SU-DHL-6 (cell line): ENCODE data around the gene UNC13B.

Experiments
- H2AFZ ChIP-seq: fragments of 200-600 bp; sonication (generic); 2 replicates; pipeline ENCODE4 v1.6.1; 2014; ENCODE audit warnings: low read depth, mild to moderate bottlenecking, moderate library complexity, mixed read lengths, antibody characterized with exemption, low read length; ENCODE audit not compliant: severe bottlenecking
- H3F3A ChIP-seq: fragments of 200-600 bp; shearing (Covaris generic); 2 replicates; pipeline ENCODE4 v1.6.0; 2016; ENCODE audit warnings: antibody characterized with exemption, mild to moderate bottlenecking; ENCODE audit not compliant: insufficient read depth
- H3K27ac ChIP-seq: fragments of 200-600 bp; sonication (generic); 2 replicates; pipeline ENCODE4 v1.5.1; 2016; ENCODE audit warnings: low read depth, mild to moderate bottlenecking, low read length, moderate library complexity, mixed read lengths
- H3K27me3 ChIP-seq: fragments of 200-600 bp; sonication (generic), shearing (Covaris generic); 2 replicates; pipeline ENCODE4 v1.6.0; 2014; ENCODE audit warnings: mild to moderate bottlenecking, low read length
- H3K36me3 ChIP-seq: fragments of 200-600 bp; sonication (generic); 2 replicates; pipeline ENCODE4 v1.6.1; 2014; ENCODE audit warnings: mild to moderate bottlenecking, low read length, mixed read lengths
- H3K4me2 ChIP-seq: fragments of 300-600, 200-600 bp; shearing (Covaris generic), sonication (generic); 2 replicates; pipeline ENCODE4 v1.6.0; 2014; ENCODE audit warnings: low read length, low read depth, mild to moderate bottlenecking; ENCODE audit not compliant: poor library complexity, severe bottlenecking
- H3K4me3 ChIP-seq: fragments of 200-600 bp; sonication (generic); 2 replicates; pipeline ENCODE4 v1.5.1; 2014; ENCODE audit warnings: antibody characterized with exemption, low read length, mild to moderate bottlenecking, mixed read lengths; ENCODE audit not compliant: insufficient read depth, poor library complexity, severe bottlenecking
- H3K79me2 ChIP-seq: fragments of 200-600 bp; sonication (generic); 2 replicates; pipeline ENCODE4 v1.6.1; 2014; ENCODE audit warnings: mild to moderate bottlenecking, low read length, moderate library complexity; ENCODE audit not compliant: insufficient read depth
- H3K9ac ChIP-seq: fragments of 200-600 bp; sonication (generic); 2 replicates; pipeline ENCODE4 v1.7.0; 2014; ENCODE audit warnings: mild to moderate bottlenecking, low read length
- H3K9me2 ChIP-seq: fragments of 200-600 bp; sonication (generic); replicated peaks from 2 replicates; pipeline ENCODE4 v1.6.1; 2014; ENCODE audit warnings: low read length; ENCODE audit not compliant: insufficient read depth
- H3K9me3 ChIP-seq: fragments of 200-600 bp; sonication (generic); 2 replicates; pipeline ENCODE4 v1.6.1; 2014; ENCODE audit warnings: low read length, mixed read lengths; ENCODE audit not compliant: insufficient read depth
- H4K20me1 ChIP-seq: fragments of 200-600 bp; sonication (generic); 2 replicates; pipeline ENCODE4 v1.6.1; 2014; ENCODE audit warnings: low read depth, mild to moderate bottlenecking, antibody characterized with exemption, low read length, moderate library complexity, mixed read lengths
- EZH2phosphoT487 ChIP-seq: fragments of 200-600 bp; sonication (generic), shearing (Covaris generic); conservative IDR thresholded peaks from 2 replicates; pipeline ENCODE4 v1.6.1; 2018; ENCODE audit warnings: mild to moderate bottlenecking, antibody characterized with exemption, low read length, moderate library complexity, mixed read lengths
- TF ChIP-seq, protein P1 (sequence below): fragments of 200-600 bp; sonication (generic); IDR thresholded peaks from one replicate; pipeline ENCODE4 v1.5.1; 2017; ENCODE audit warnings: antibody characterized with exemption, mild to moderate bottlenecking, low read length, moderate library complexity; ENCODE audit not compliant: insufficient read depth, poor library complexity, severe bottlenecking

The UNC13B gene

GRCh38 chr9:35446012-35446411 is 284.2 kb downstream of the UNC13B start:
- no peak overlapping the region for H3K4me2 ChIP-seq
- TF ChIP-seq EZH2phosphoT487, result no peak
- TF ChIP-seq, protein P1, sequence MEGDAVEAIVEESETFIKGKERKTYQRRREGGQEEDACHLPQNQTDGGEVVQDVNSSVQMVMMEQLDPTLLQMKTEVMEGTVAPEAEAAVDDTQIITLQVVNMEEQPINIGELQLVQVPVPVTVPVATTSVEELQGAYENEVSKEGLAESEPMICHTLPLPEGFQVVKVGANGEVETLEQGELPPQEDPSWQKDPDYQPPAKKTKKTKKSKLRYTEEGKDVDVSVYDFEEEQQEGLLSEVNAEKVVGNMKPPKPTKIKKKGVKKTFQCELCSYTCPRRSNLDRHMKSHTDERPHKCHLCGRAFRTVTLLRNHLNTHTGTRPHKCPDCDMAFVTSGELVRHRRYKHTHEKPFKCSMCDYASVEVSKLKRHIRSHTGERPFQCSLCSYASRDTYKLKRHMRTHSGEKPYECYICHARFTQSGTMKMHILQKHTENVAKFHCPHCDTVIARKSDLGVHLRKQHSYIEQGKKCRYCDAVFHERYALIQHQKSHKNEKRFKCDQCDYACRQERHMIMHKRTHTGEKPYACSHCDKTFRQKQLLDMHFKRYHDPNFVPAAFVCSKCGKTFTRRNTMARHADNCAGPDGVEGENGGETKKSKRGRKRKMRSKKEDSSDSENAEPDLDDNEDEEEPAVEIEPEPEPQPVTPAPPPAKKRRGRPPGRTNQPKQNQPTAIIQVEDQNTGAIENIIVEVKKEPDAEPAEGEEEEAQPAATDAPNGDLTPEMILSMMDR, result no peak
- H3K4me3 ChIP-seq, result no peak overlapping the region
- H2AFZ ChIP-seq, result no peak overlapping the region
- H3K36me3 ChIP-seq, result no peaks in the 10 kb centered on the region
- no peak overlapping the region for H3K9ac ChIP-seq
- H3K9me3 ChIP-seq, result no peaks in the 10 kb centered on the region
- no peaks in the 10 kb centered on the region for H3K9me2 ChIP-seq
- no peaks in the 10 kb centered on the region for H3K27me3 ChIP-seq
- no peaks in the 10 kb centered on the region for H3F3A ChIP-seq
- H4K20me1 ChIP-seq, result no peaks in the 10 kb centered on the region
- no peak overlapping the region for H3K27ac ChIP-seq
- no peaks in the 10 kb centered on the region for H3K79me2 ChIP-seq

DNA sequence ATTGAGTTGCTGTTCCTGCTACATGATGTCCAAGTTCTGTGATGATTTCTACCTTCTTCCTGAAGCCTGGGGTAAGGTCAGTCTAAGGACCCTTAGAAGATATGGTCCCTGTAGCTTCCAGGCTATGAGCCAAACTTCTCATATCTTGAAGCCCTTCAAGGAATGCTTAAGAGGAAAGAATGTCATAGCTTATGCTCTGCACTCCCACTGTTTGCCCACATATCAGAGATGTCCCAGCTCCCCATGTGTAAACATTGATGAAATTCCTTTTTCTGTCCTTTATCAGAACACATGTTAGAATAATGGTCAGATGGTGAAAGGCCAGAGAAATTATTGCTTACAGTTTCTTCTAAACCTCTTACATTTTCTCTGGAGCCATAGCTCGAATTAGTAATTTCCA is 286.7 kb downstream of the UNC13B start:
- H3K9me3 ChIP-seq, result no peaks in the 10 kb centered on the region
- H3K27ac ChIP-seq, result no peak overlapping the region
- no peak overlapping the region for H2AFZ ChIP-seq
- no peak overlapping the region for H3K4me3 ChIP-seq
- no peaks in the 10 kb centered on the region for H3F3A ChIP-seq
- no peaks in the 10 kb centered on the region for H4K20me1 ChIP-seq
- H3K9me2 ChIP-seq, result no peaks in the 10 kb centered on the region
- H3K4me2 ChIP-seq, result no peak overlapping the region
- TF ChIP-seq EZH2phosphoT487, result no peak
- TF ChIP-seq, protein P1, result no peak
- no peaks in the 10 kb centered on the region for H3K79me2 ChIP-seq
- H3K9ac ChIP-seq, result no peak overlapping the region
- H3K36me3 ChIP-seq, result no peaks in the 10 kb centered on the region
- no peaks in the 10 kb centered on the region for H3K27me3 ChIP-seq

- H2AFZ ChIP-seq, result no peak overlapping the region
- H3K4me2 ChIP-seq, result no peak overlapping the region
- no peaks in the 10 kb centered on the region for H3K79me2 ChIP-seq
- no peak overlapping the region for H3K27ac ChIP-seq
- no peaks in the 10 kb centered on the region for H3K9me2 ChIP-seq
- H3K9me3 ChIP-seq, result no peaks in the 10 kb centered on the region
- no peak overlapping the region for H3K4me3 ChIP-seq
- H3K27me3 ChIP-seq, result no peaks in the 10 kb centered on the region
- no peak overlapping the region for H3K9ac ChIP-seq
- H3F3A ChIP-seq, result no peaks in the 10 kb centered on the region
- no peaks in the 10 kb centered on the region for H3K36me3 ChIP-seq
- no peaks in the 10 kb centered on the region for H4K20me1 ChIP-seq
- no peak for TF ChIP-seq EZH2phosphoT487
- TF ChIP-seq, protein P1, result no peak
These were observed 290.7 kb downstream of the UNC13B start for GRCh38 chr9:35452481-35452880.

- H4K20me1 ChIP-seq, result no peaks in the 10 kb centered on the region
- H3K9me2 ChIP-seq, result no peaks in the 10 kb centered on the region
- no peaks in the 10 kb centered on the region for H3K79me2 ChIP-seq
- TF ChIP-seq, protein P1, result no peak
- TF ChIP-seq EZH2phosphoT487, result no peak
- no peaks in the 10 kb centered on the region for H3K27me3 ChIP-seq
- H3K36me3 ChIP-seq, result no peaks in the 10 kb centered on the region
- no peaks in the 10 kb centered on the region for H3F3A ChIP-seq
- no peak overlapping the region for H3K4me2 ChIP-seq
- no peak overlapping the region for H3K9ac ChIP-seq
- H3K27ac ChIP-seq, result no peak overlapping the region
- H3K4me3 ChIP-seq, result no peak overlapping the region
- H2AFZ ChIP-seq, result no peak overlapping the region
- H3K9me3 ChIP-seq, result no peaks in the 10 kb centered on the region
These were observed 292.0 kb downstream of the UNC13B start for GRCh38 chr9:35453786-35454185.
